ENCODE measurements around the gene SPOCK1. TPM values are rescaled to one million over a fixed set of nuclear protein-coding genes. Genes with fewer than 3 reads are reported as not detected.

Gene SPOCK1
- total and polyA plus RNA-seq, 9 of the 15 experiments (the other 6 are each of a cell fraction or from before 2014, with no cell fraction given) = 0.01 to 0.35 (median 0.04) TPM; not detected in 6

- TF ChIP-seq ZNF785 (CRISPR knock-in tag; IDR thresholded peaks at IDR 0.05) (no peak), CTCF (IDR thresholded peaks at IDR 0.05 in 2 of 3, conservative IDR thresholded peaks at IDR 0.05 in 1 of 3; ENCODE audit: insufficient read depth in 2 of 3, low read depth in 1 of 3, low read length in 3 of 3) (peak; percentile 70 to 79 (median 78); a peak in 5 of 6 replicates), KLF16 (IDR thresholded peaks at IDR 0.05) (peak; percentile 27; the same call in 1 of the 2 replicates)
These were observed 154.3 kb downstream of the SPOCK1 start (continued) for GRCh38 chr5:137344723-137345322.

- no peaks in the 10 kb centered on the region for H3K4me1 ChIP-seq (replicated peaks in 1 of 2; ENCODE audit: control insufficient read depth in 2 of 2, insufficient read depth in 2 of 2, low read length in 2 of 2)
- no peaks in the 10 kb centered on the region for H3K9me1 ChIP-seq (ENCODE audit: control insufficient read depth, insufficient read depth, low read length)
- no peak overlapping the region for H3K4me2 ChIP-seq (ENCODE audit: insufficient read depth, low read length)
- no TSS peak for BruUV-seq (replicated peaks)
- ATAC-seq = no peak
- H4K20me1 ChIP-seq (replicated peaks; ENCODE audit: control insufficient read depth, insufficient read depth, low read length) = no peaks in the 10 kb centered on the region
- no peaks in the 10 kb centered on the region for H3K9me3 ChIP-seq (replicated peaks; ENCODE audit: control insufficient read depth, insufficient read depth, low read depth, low read length)
- H3K27me3 ChIP-seq (ENCODE audit: control insufficient read depth in 2 of 2, insufficient read depth in 2 of 2, low read length in 2 of 2) = no peaks in the 10 kb centered on the region; a peak in 1 of 5 replicates
- FAIRE-seq = no peak
- ChIA-PET POLR2A (no interaction called here), CTCF (ENCODE audit: low intra/inter-chr PET ratio) (interaction anchor here (0.9 kb wide), 1 partner anchor 155 kb away, joined by 6 read pairs; the partner anchor contains the start of gene SPOCK1)
- in situ Hi-C loops (cut with MboI) = no loop called here
- no peaks in the 10 kb centered on the region for H3K79me2 ChIP-seq (ENCODE audit: control insufficient read depth, insufficient read depth, low read length)
- intact Hi-C loops (cut with micrococcal nuclease) = loop anchor here (1.0 kb wide), 1 partner anchor 155 kb away; the partner anchor contains the start of gene SPOCK1
- WGBS (ENCODE audit: insufficient coverage, low coverage, missing lambda C conversion rate) = 2% methylated on average over 4 of the region's 4 CpGs
- H3K4me3 ChIP-seq = no peak overlapping the region
- DNase-seq (ENCODE audit: extremely low read depth in 1 of 4, low spot score in 3 of 4) = no peak
- no peak overlapping the region for H3K27ac ChIP-seq (ENCODE audit: extremely low read depth, low read depth, low read length)
- H3K9ac ChIP-seq (ENCODE audit: insufficient read depth in 1 of 2, low read depth in 2 of 2, low read length in 2 of 2) = no peak overlapping the region
- H3K36me3 ChIP-seq (ENCODE audit: control insufficient read depth, insufficient read depth, low read length) = no peaks in the 10 kb centered on the region
- H2AFZ ChIP-seq (ENCODE audit: low read depth, low read length) = no peak overlapping the region
- TF ChIP-seq IRF9 (tag; IDR thresholded peaks at IDR 0.05) (no peak), GATA2 (CRISPR knock-in tag; IDR thresholded peaks at IDR 0.05) (no peak), E2F1 (CRISPR knock-in tag; IDR thresholded peaks at IDR 0.05) (no peak), FOXO4 (CRISPR knock-in tag; IDR thresholded peaks at IDR 0.05) (no peak), ZBTB1 (CRISPR knock-in tag; IDR thresholded peaks at IDR 0.05; ENCODE audit: borderline replicate concordance, low read depth) (no peak), CREB3L1 (IDR thresholded peaks at IDR 0.05; ENCODE audit: borderline replicate concordance, low read depth) (no peak), GABPB1 (CRISPR knock-in tag; IDR thresholded peaks at IDR 0.05) (no peak), U2AF2 (optimal IDR thresholded peaks at IDR 0.05; ENCODE audit: low read depth, low read length) (no peak)
These were observed 155.1 kb downstream of the SPOCK1 start for GRCh38 chr5:137344021-137344420.
